Measurements from ENCODE around the gene ABCA2.

- TF ChIP-seq POLR2A (IDR thresholded peaks at IDR 0.05): no peak
- no peak for TF ChIP-seq CTCF (IDR thresholded peaks at IDR 0.05)
Observed at GRCh38 chr9:137030006-137030405, 2.0 kb upstream of the ABCA2 start.
